ENCODE measurements around the gene ACRBP. TPM values are rescaled to one million over a fixed set of nuclear protein-coding genes. Genes with fewer than 3 reads are reported as not detected.
A peak's percentile ranks its signal among the peaks of the same experiment; 100 is the strongest.

ACRBP gene
- total RNA-seq, 4 donors from 2014 or later: 2.2 to 2.9 (median 2.7) TPM; not detected in 1

DNA sequence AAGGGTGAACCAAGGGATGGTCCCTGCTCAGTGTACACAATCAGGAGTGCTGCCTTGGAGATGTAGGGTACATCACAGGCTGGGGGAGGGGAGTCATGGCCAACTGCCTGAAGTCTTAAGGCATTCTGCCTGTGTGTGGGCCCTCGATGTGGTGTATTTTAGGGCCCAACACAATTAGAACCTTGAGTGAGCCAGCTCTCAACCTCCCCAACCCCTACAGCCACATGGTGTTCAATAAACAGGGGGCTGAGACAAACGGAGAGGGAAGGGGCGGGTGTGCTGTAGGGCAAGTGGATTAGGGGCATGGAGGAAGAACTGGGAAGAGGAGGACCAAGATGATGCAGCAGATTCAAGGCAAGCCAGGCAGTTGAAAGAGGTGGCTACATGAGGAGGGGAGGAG, 31.4 kb downstream of the ACRBP start:
- Histone ChIP-seq H3K9me3 (no peaks in the 10 kb centered on the region), H3K4me3 (no peak overlapping the region), H3K27ac (peak overlapping the region in 3 of 4 donors; percentile 24 to 97 (median 32)), H3K36me3 (no peaks in the 10 kb centered on the region), H3K4me1 (peaks cover 27 to 42% (median 29%) of the 10 kb centered on the region in 4 donors), H3K27me3 (no peaks in the 10 kb centered on the region)
- WGBS, 2 donors (ENCODE audit: low coverage in 1 of 2): 67% methylated on average over 3 of the region's 3 CpGs; no CpG with 5 or more reads in 1 of the 2 donors
- no peak for DNase-seq
- intact Hi-C loops (cut with DNase I; ENCODE audit: low total_unique reads): loop anchor here (10.0 kb wide), 2 partner anchors 49 to 159 kb away; partner anchors contain the start of genes ING4 and LAG3
- in situ Hi-C loops (cut with MboI; ENCODE audit: low pct_ligation_motif_present in 1 of 4, low pct_unique_long_range_greater_than_20kb in 1 of 4, low sequenced_read_pairs in 3 of 4): no loop called here
- TF ChIP-seq POLR2A (IDR thresholded peaks at IDR 0.05): no peak
- TF ChIP-seq EP300 (IDR thresholded peaks at IDR 0.05; ENCODE audit: low read depth): no peak
- TF ChIP-seq, protein P1, sequence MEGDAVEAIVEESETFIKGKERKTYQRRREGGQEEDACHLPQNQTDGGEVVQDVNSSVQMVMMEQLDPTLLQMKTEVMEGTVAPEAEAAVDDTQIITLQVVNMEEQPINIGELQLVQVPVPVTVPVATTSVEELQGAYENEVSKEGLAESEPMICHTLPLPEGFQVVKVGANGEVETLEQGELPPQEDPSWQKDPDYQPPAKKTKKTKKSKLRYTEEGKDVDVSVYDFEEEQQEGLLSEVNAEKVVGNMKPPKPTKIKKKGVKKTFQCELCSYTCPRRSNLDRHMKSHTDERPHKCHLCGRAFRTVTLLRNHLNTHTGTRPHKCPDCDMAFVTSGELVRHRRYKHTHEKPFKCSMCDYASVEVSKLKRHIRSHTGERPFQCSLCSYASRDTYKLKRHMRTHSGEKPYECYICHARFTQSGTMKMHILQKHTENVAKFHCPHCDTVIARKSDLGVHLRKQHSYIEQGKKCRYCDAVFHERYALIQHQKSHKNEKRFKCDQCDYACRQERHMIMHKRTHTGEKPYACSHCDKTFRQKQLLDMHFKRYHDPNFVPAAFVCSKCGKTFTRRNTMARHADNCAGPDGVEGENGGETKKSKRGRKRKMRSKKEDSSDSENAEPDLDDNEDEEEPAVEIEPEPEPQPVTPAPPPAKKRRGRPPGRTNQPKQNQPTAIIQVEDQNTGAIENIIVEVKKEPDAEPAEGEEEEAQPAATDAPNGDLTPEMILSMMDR (IDR thresholded peaks at IDR 0.05): no peak
- no peak for TF ChIP-seq POLR2AphosphoS5 (IDR thresholded peaks at IDR 0.05)

DNA sequence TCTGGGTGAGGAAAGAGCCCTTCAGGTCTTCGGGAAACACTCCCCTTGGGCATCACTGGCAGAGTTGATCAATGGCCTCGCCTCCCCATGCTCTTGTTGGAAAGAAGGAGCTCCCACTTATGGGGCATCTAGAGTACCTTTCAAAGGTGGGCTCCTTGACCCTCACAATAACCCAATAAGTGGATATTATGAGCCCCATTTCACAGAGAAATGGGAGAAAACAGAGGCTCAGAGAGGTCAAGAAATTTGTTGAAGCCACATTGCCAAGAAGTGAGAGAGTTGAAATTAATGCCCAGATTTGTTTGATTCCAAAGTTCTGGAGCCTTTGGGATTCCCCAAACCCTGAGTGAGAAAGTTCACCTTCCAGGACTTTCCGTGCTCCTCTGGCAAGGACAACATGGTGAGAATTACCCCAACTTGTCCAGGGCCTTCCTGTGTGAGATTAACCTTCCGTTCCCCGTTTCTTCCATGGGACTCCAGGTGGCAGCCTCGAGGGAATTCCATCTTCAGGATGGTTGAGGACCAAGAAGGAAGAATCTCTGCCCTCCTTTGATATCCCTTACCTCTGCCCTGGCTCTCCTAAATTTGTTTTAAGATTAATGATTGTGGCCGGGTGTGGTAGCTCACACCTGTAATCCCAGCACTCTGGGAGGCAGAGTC, 32.6 kb downstream of the ACRBP start:
- 23 to 52% methylated on average over 3 to 7 of the region's 7 CpGs for WGBS, 2 donors (ENCODE audit: low coverage in 1 of 2)
- H3K9me3 ChIP-seq: no peaks in the 10 kb centered on the region
- in situ Hi-C loops (cut with MboI; ENCODE audit: low pct_ligation_motif_present in 1 of 4, low pct_unique_long_range_greater_than_20kb in 1 of 4, low sequenced_read_pairs in 3 of 4): no loop called here
- peak overlapping the region; percentile 90 to 97 (median 92) for H3K27ac ChIP-seq
- H3K4me3 ChIP-seq: no peak overlapping the region
- TF ChIP-seq POLR2AphosphoS5 (IDR thresholded peaks at IDR 0.05): no peak
- TF ChIP-seq, protein P1 (IDR thresholded peaks at IDR 0.05): peak in 2 of 5 experiments; percentile 22 to 23
- H3K4me1 ChIP-seq: peaks cover 27 to 42% (median 29%) of the 10 kb centered on the region in 4 donors
- intact Hi-C loops (cut with DNase I; ENCODE audit: low total_unique reads): loop anchor here (10.0 kb wide), 2 partner anchors 50 to 160 kb away; partner anchors contain the start of genes ING4 and LAG3
- no peak for DNase-seq
- H3K27me3 ChIP-seq: no peaks in the 10 kb centered on the region
- H3K36me3 ChIP-seq: no peaks in the 10 kb centered on the region

DNA sequence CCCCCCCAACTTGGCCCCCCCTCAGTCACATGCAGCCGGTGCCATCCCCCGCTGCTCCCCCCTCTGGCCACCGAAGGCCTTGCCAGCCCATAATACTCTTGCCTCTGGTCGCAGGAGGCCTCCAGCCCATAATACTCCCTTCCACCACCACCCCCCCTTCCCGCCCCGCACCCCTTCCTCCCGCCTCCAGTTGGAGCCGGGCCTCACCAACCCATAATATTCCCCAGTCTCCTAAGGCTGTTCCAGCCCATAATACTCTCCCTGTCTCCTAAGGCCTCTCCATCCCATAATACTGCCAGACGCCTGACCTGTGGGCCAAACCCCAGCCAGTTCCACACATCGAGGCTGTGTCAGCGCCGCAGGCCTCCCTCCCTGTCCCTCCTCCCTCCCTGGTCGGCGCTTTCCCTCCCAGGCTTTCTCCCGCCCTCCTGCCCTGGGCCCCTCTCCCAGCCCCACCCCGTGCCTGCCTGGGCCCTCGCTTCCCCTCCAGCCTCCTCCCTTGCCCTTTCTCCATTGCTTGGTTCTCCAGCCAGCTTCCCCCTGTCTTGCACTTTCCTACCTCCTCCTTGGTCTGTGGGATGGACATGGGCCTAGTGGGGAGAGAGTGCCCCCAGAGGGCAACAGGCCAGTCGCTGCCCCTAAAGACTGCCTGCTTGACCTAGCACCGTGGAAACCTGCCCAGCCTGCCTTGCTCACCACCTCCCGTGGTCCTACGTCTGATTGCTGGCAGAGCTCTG, 33.3 kb downstream of the ACRBP start:
- Histone ChIP-seq H3K4me1 (peaks cover 27 to 42% (median 29%) of the 10 kb centered on the region in 4 donors), H3K36me3 (no peaks in the 10 kb centered on the region), H3K4me3 (peak overlapping the region in 1 of 4 donors; percentile 15), H3K27ac (peak overlapping the region; percentile 90 to 97 (median 92)), H3K9me3 (no peaks in the 10 kb centered on the region), H3K27me3 (no peaks in the 10 kb centered on the region)
- in situ Hi-C loops (cut with MboI; ENCODE audit: low pct_ligation_motif_present in 1 of 4, low pct_unique_long_range_greater_than_20kb in 1 of 4, low sequenced_read_pairs in 3 of 4) (no loop called here), intact Hi-C loops (cut with DNase I; ENCODE audit: low total_unique reads) (loop anchor here (10.0 kb wide), 2 partner anchors 51 to 161 kb away; partner anchors contain the start of genes ING4 and LAG3)
- peak; percentile 90 for DNase-seq
- TF ChIP-seq, protein P1 (IDR thresholded peaks at IDR 0.05): peak in 1 of 5 experiments; percentile 1
- TF ChIP-seq POLR2A (IDR thresholded peaks at IDR 0.05) (peak; percentile 60), POLR2AphosphoS5 (IDR thresholded peaks at IDR 0.05) (peak; percentile 51 to 65 (median 57)), EP300 (IDR thresholded peaks at IDR 0.05; ENCODE audit: low read depth) (no peak)
- WGBS, 2 donors (ENCODE audit: low coverage in 1 of 2): 10 to 11% methylated on average over 4 to 16 of the region's 21 CpGs

All from transverse colon (tissue), 4 donors.